ENCODE results near the gene KRTAP10-5. TPM values are rescaled to one million over a fixed set of nuclear protein-coding genes. Genes with fewer than 3 reads are reported as not detected.

Gene KRTAP10-5
- total and polyA plus RNA-seq, 9 of the 15 experiments (the other 6 are each of a cell fraction or from before 2014, with no cell fraction given) = not detected

GRCh38 chr21:44564886-44565598 lies 15.4 kb downstream of the KRTAP10-5 start:
- H3K4me3 ChIP-seq = no peak overlapping the region
- H3K4me1 ChIP-seq (replicated peaks in 1 of 2; ENCODE audit: control insufficient read depth in 2 of 2, insufficient read depth in 2 of 2, low read length in 2 of 2) = peaks cover 0 to 13% of the 10 kb centered on the region in 2 experiments; a peak in 1 of 5 replicates
- FAIRE-seq = no peak
- no TSS peak for BruUV-seq (replicated peaks)
- intact Hi-C loops (cut with micrococcal nuclease) (no loop called here), in situ Hi-C loops (cut with MboI) (no loop called here)
- H3K9me1 ChIP-seq (ENCODE audit: control insufficient read depth, insufficient read depth, low read length) = no peaks in the 10 kb centered on the region
- TF ChIP-seq ZNF696 (CRISPR knock-in tag; conservative IDR thresholded peaks at IDR 0.05) (no peak), MYC (IDR thresholded peaks at IDR 0.05; ENCODE audit: low read depth, low read length) (no peak), MYC (CRISPR knock-in tag; IDR thresholded peaks at IDR 0.05; ENCODE audit: borderline replicate concordance, low read depth) (no peak)
- ATAC-seq = no peak
- ChIA-PET POLR2A (no interaction called here), CTCF (ENCODE audit: low intra/inter-chr PET ratio) (no interaction called here)
- H3K9me3 ChIP-seq (replicated peaks; ENCODE audit: control insufficient read depth, insufficient read depth, low read depth, low read length) = no peaks in the 10 kb centered on the region
- no peak for DNase-seq (ENCODE audit: extremely low read depth in 1 of 4, low spot score in 3 of 4)
- peaks cover 0 to 2% of the 10 kb centered on the region in 2 experiments; a peak in 1 of 5 replicates for H3K27me3 ChIP-seq (ENCODE audit: control insufficient read depth in 2 of 2, insufficient read depth in 2 of 2, low read length in 2 of 2)
- no peaks in the 10 kb centered on the region for H3K79me2 ChIP-seq (ENCODE audit: control insufficient read depth, insufficient read depth, low read length)
- 4% methylated on average over 1 of the region's 1 CpG for WGBS (ENCODE audit: insufficient coverage, low coverage, missing lambda C conversion rate)
- no peaks in the 10 kb centered on the region for H3K36me3 ChIP-seq (ENCODE audit: control insufficient read depth, insufficient read depth, low read length)
- no peak overlapping the region for H3K9ac ChIP-seq (ENCODE audit: insufficient read depth in 1 of 2, low read depth in 2 of 2, low read length in 2 of 2)
- H3K4me2 ChIP-seq (ENCODE audit: insufficient read depth, low read length) = no peak overlapping the region
- no peak overlapping the region for H2AFZ ChIP-seq (ENCODE audit: low read depth, low read length)
- no peaks in the 10 kb centered on the region for H4K20me1 ChIP-seq (replicated peaks; ENCODE audit: control insufficient read depth, insufficient read depth, low read length)
- no peak overlapping the region for H3K27ac ChIP-seq (ENCODE audit: extremely low read depth, low read depth, low read length)

DNA sequence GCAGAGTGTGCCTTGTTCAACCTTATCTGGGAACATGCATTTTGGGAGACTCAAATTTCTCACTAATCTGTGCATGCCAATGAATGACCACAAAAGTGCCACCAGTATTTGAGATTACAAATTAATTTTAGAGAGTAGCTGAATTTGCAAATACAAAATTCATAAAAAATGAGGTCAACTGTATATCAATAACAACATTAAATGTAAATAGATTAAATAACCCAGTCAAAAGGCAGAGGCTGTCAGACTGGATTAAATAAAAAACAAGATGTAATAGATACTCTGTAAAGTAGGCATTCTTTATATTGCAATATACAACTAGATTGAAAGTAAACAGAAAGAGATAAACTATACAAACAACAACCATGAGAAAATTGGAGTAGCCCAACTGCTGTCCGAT lies 16.3 kb downstream of the KRTAP10-5 start:
- H3K27me3 ChIP-seq (ENCODE audit: control insufficient read depth in 2 of 2, insufficient read depth in 2 of 2, low read length in 2 of 2) = no peaks in the 10 kb centered on the region
- H2AFZ ChIP-seq (ENCODE audit: low read depth, low read length) = no peak overlapping the region
- in situ Hi-C loops (cut with MboI) (no loop called here), intact Hi-C loops (cut with micrococcal nuclease) (no loop called here)
- H3K9ac ChIP-seq (ENCODE audit: insufficient read depth in 1 of 2, low read depth in 2 of 2, low read length in 2 of 2) = no peak overlapping the region
- H3K4me1 ChIP-seq (replicated peaks in 1 of 2; ENCODE audit: control insufficient read depth in 2 of 2, insufficient read depth in 2 of 2, low read length in 2 of 2) = peaks cover 0 to 10% of the 10 kb centered on the region in 2 experiments; a peak in 1 of 5 replicates
- ATAC-seq (no peak), FAIRE-seq (no peak), DNase-seq (ENCODE audit: extremely low read depth in 1 of 4, low spot score in 3 of 4) (no peak)
- ChIA-PET CTCF (ENCODE audit: low intra/inter-chr PET ratio) (no interaction called here), POLR2A (no interaction called here)
- H3K4me2 ChIP-seq (ENCODE audit: insufficient read depth, low read length) = no peak overlapping the region
- no peaks in the 10 kb centered on the region for H3K9me3 ChIP-seq (replicated peaks; ENCODE audit: control insufficient read depth, insufficient read depth, low read depth, low read length)
- 4% methylated on average over 1 of the region's 1 CpG for WGBS (ENCODE audit: insufficient coverage, low coverage, missing lambda C conversion rate)
- H3K9me1 ChIP-seq (ENCODE audit: control insufficient read depth, insufficient read depth, low read length) = no peaks in the 10 kb centered on the region
- no peak overlapping the region for H3K27ac ChIP-seq (ENCODE audit: extremely low read depth, low read depth, low read length)
- no peaks in the 10 kb centered on the region for H4K20me1 ChIP-seq (replicated peaks; ENCODE audit: control insufficient read depth, insufficient read depth, low read length)
- TF ChIP-seq, protein P1, sequence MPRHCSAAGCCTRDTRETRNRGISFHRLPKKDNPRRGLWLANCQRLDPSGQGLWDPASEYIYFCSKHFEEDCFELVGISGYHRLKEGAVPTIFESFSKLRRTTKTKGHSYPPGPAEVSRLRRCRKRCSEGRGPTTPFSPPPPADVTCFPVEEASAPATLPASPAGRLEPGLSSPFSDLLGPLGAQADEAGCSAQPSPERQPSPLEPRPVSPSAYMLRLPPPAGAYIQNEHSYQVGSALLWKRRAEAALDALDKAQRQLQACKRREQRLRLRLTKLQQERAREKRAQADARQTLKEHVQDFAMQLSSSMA (CRISPR knock-in tag; IDR thresholded peaks at IDR 0.05) = no peak
- peak; percentile 95 for TF ChIP-seq ZNF507 (tag; conservative IDR thresholded peaks at IDR 0.05)
- no peaks in the 10 kb centered on the region for H3K79me2 ChIP-seq (ENCODE audit: control insufficient read depth, insufficient read depth, low read length)
- H3K36me3 ChIP-seq (ENCODE audit: control insufficient read depth, insufficient read depth, low read length) = no peaks in the 10 kb centered on the region
- no TSS peak for BruUV-seq (replicated peaks)
- no peak overlapping the region for H3K4me3 ChIP-seq
